ENCODE results near the gene NYAP2.

GRCh38 chr2:225614915-225615314 is 215.4 kb downstream of the NYAP2 start:
- TF ChIP-seq POLR2AphosphoS5 (IDR thresholded peaks at IDR 0.05) (no peak), CTCF (IDR thresholded peaks at IDR 0.05) (no peak), POLR2A (IDR thresholded peaks at IDR 0.05) (no peak), EP300 (IDR thresholded peaks at IDR 0.05; ENCODE audit: low read depth) (no peak)

All from transverse colon (tissue), 4 donors.